ENCODE results near the gene LUZP2.

DNA sequence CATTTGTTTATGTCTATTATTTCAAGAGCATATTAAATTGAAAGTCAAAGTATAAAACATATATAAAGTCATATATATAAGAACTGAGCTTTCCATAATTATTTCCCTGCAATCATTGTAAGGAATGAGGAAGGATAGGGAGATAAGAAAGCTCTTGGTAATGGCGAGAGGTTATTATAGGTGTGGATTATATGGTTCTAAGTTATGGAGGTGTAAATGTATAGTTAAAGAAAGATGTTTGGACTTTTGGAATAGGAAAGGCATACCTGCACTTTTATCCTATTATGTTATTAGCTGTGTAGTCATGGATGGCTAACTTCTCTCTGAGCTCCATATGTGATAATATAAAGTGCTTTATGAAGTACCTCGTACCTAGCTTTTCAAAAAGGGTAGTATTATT lies 127.6 kb downstream of the LUZP2 start:
- no peak for TF ChIP-seq EZH2 (optimal IDR thresholded peaks at IDR 0.05; ENCODE audit: low read depth, low read length)
- TF ChIP-seq, protein P1, sequence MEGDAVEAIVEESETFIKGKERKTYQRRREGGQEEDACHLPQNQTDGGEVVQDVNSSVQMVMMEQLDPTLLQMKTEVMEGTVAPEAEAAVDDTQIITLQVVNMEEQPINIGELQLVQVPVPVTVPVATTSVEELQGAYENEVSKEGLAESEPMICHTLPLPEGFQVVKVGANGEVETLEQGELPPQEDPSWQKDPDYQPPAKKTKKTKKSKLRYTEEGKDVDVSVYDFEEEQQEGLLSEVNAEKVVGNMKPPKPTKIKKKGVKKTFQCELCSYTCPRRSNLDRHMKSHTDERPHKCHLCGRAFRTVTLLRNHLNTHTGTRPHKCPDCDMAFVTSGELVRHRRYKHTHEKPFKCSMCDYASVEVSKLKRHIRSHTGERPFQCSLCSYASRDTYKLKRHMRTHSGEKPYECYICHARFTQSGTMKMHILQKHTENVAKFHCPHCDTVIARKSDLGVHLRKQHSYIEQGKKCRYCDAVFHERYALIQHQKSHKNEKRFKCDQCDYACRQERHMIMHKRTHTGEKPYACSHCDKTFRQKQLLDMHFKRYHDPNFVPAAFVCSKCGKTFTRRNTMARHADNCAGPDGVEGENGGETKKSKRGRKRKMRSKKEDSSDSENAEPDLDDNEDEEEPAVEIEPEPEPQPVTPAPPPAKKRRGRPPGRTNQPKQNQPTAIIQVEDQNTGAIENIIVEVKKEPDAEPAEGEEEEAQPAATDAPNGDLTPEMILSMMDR (IDR thresholded peaks at IDR 0.05; ENCODE audit: low read length), result no peak
